Measurements from ENCODE around the gene SIRT1. TPM values are rescaled to one million over a fixed set of nuclear protein-coding genes. Genes with fewer than 3 reads are reported as not detected.
A peak's percentile ranks its signal among the peaks of the same experiment; 100 is the strongest.

The SIRT1 gene
- total and polyA plus RNA-seq, 10 of the 15 experiments (the other 5 are each of a cell fraction or from before 2014, with no cell fraction given) = 3.6 to 14.2 (median 10.2) TPM

DNA sequence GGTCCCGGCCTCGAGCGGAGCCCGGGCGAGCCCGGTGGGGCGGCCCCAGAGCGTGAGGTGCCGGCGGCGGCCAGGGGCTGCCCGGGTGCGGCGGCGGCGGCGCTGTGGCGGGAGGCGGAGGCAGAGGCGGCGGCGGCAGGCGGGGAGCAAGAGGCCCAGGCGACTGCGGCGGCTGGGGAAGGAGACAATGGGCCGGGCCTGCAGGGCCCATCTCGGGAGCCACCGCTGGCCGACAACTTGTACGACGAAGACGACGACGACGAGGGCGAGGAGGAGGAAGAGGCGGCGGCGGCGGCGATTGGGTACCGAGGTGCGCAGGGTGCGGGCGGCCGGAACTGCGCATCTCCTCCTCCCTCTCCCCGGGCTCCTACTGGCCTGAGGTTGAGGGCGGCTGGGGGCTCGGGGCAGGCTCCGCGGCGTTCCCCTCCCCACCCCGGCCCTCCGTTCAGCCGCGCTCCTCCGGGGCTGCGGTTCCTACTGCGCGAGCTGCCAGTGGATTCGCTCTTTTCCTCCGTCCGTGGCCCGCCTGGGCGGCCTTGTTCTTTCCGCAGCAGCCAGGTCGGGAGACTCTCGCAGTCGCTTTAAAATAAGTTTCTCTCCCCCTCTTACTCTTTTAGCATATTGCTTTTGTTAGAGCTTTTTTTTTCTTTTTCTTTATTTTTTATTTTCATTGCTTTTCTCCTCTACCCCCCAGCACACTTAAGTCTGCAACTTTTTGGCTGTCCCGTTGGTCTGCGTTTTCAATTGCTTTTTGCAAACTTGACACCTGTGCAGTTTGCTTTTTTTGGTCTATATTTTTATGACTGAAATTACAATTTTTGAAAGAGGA, 600 bp downstream of the SIRT1 start (continued):
- TF ChIP-seq, protein P1, sequence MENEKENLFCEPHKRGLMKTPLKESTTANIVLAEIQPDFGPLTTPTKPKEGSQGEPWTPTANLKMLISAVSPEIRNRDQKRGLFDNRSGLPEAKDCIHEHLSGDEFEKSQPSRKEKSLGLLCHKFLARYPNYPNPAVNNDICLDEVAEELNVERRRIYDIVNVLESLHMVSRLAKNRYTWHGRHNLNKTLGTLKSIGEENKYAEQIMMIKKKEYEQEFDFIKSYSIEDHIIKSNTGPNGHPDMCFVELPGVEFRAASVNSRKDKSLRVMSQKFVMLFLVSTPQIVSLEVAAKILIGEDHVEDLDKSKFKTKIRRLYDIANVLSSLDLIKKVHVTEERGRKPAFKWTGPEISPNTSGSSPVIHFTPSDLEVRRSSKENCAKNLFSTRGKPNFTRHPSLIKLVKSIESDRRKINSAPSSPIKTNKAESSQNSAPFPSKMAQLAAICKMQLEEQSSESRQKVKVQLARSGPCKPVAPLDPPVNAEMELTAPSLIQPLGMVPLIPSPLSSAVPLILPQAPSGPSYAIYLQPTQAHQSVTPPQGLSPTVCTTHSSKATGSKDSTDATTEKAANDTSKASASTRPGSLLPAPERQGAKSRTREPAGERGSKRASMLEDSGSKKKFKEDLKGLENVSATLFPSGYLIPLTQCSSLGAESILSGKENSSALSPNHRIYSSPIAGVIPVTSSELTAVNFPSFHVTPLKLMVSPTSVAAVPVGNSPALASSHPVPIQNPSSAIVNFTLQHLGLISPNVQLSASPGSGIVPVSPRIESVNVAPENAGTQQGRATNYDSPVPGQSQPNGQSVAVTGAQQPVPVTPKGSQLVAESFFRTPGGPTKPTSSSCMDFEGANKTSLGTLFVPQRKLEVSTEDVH (IDR thresholded peaks at IDR 0.05; ENCODE audit: low read depth, partially characterized antibody) = no peak
- no peak for TF ChIP-seq IRF4 (IDR thresholded peaks at IDR 0.05; ENCODE audit: low read depth, low read length)
- no peak for TF ChIP-seq ZBED1 (IDR thresholded peaks at IDR 0.05; ENCODE audit: borderline replicate concordance)
- TF ChIP-seq JUND (IDR thresholded peaks at IDR 0.05; ENCODE audit: low read depth, low read length) = no peak
- peak; percentile 45; the same call in 1 of the 2 replicates for TF ChIP-seq POLR2AphosphoS5 (IDR thresholded peaks at IDR 0.05; ENCODE audit: low read length)
- no peak for TF ChIP-seq MTA2 (IDR thresholded peaks at IDR 0.05; ENCODE audit: low read depth)
- peak; percentile 64 for TF ChIP-seq HDAC6 (IDR thresholded peaks at IDR 0.05; ENCODE audit: unreplicated experiment)
- peak; percentile 72; the same call in 1 of the 2 replicates for TF ChIP-seq RB1 (IDR thresholded peaks at IDR 0.05; ENCODE audit: borderline replicate concordance)
- TF ChIP-seq SREBF1 (IDR thresholded peaks at IDR 0.05; ENCODE audit: low read length) = no peak
- peak; percentile 42 for TF ChIP-seq RUNX3 (IDR thresholded peaks at IDR 0.05; ENCODE audit: low read length)
- no peak for TF ChIP-seq HDAC2 (IDR thresholded peaks at IDR 0.05)
- 0 out of 2 replicates have a peak, but pooled peaks have one; percentile 14 for TF ChIP-seq TCF3 (IDR thresholded peaks at IDR 0.05; ENCODE audit: borderline replicate concordance, insufficient read depth, low read depth, low read length)
- 0 out of 2 replicates have a peak, but pooled peaks have one; percentile 20 for TF ChIP-seq POLR2AphosphoS2 (IDR thresholded peaks at IDR 0.05; ENCODE audit: low read depth, low read length)
- TF ChIP-seq PML (IDR thresholded peaks at IDR 0.05; ENCODE audit: low read length) = no peak
- no peak for TF ChIP-seq RCOR1 (conservative IDR thresholded peaks at IDR 0.05; ENCODE audit: low read depth, low read length)
- TF ChIP-seq, protein P2, sequence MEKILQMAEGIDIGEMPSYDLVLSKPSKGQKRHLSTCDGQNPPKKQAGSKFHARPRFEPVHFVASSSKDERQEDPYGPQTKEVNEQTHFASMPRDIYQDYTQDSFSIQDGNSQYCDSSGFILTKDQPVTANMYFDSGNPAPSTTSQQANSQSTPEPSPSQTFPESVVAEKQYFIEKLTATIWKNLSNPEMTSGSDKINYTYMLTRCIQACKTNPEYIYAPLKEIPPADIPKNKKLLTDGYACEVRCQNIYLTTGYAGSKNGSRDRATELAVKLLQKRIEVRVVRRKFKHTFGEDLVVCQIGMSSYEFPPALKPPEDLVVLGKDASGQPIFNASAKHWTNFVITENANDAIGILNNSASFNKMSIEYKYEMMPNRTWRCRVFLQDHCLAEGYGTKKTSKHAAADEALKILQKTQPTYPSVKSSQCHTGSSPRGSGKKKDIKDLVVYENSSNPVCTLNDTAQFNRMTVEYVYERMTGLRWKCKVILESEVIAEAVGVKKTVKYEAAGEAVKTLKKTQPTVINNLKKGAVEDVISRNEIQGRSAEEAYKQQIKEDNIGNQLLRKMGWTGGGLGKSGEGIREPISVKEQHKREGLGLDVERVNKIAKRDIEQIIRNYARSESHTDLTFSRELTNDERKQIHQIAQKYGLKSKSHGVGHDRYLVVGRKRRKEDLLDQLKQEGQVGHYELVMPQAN (conservative IDR thresholded peaks at IDR 0.05) = 0 out of 2 replicates have a peak, but pooled peaks have one; percentile 13
- TF ChIP-seq MEF2A (IDR thresholded peaks at IDR 0.05; ENCODE audit: insufficient read depth, low read depth, low read length) = no peak
- TF ChIP-seq IKZF1 (conservative IDR thresholded peaks at IDR 0.05) = peak; percentile 60
- TF ChIP-seq LARP7 (IDR thresholded peaks at IDR 0.05) = peak; percentile 99
- TF ChIP-seq EP300 (IDR thresholded peaks at IDR 0.05; ENCODE audit: borderline replicate concordance in 1 of 2, control insufficient read depth in 1 of 2, low read depth in 2 of 2, low read length in 2 of 2) = no peak
- TF ChIP-seq, protein P3, sequence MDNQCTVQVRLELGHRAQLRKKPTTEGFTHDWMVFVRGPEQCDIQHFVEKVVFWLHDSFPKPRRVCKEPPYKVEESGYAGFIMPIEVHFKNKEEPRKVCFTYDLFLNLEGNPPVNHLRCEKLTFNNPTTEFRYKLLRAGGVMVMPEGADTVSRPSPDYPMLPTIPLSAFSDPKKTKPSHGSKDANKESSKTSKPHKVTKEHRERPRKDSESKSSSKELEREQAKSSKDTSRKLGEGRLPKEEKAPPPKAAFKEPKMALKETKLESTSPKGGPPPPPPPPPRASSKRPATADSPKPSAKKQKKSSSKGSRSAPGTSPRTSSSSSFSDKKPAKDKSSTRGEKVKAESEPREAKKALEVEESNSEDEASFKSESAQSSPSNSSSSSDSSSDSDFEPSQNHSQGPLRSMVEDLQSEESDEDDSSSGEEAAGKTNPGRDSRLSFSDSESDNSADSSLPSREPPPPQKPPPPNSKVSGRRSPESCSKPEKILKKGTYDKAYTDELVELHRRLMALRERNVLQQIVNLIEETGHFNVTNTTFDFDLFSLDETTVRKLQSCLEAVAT (IDR thresholded peaks at IDR 0.05) = peak; percentile 13; the same call in 1 of the 2 replicates
- TF ChIP-seq SMC3 (IDR thresholded peaks at IDR 0.05; ENCODE audit: borderline replicate concordance, low read length) = no peak
- TF ChIP-seq MYC (IDR thresholded peaks at IDR 0.05; ENCODE audit: insufficient read depth, insufficient read length, insufficient replicate concordance, low read length, severe bottlenecking) = peak; percentile 25
- no peak for TF ChIP-seq PAX8 (IDR thresholded peaks at IDR 0.05)
- no peak for TF ChIP-seq GABPA (IDR thresholded peaks at IDR 0.05; ENCODE audit: low read depth)
- TF ChIP-seq CREM (IDR thresholded peaks at IDR 0.05; ENCODE audit: low read depth) = peak; percentile 42
